ENCODE results near the gene CACNA1G. TPM values are rescaled to one million over a fixed set of nuclear protein-coding genes. Genes with fewer than 3 reads are reported as not detected.
A peak's percentile ranks its signal among the peaks of the same experiment; 100 is the strongest.

Gene CACNA1G
- total RNA-seq, 1 donor from 2014 or later: 0.27 TPM

GRCh38 chr17:50514388-50514787 is 46.1 kb upstream of the CACNA1G start:
- Histone ChIP-seq H3K9me3 (ENCODE audit: insufficient read depth, low read depth, low read length) (no peaks in the 10 kb centered on the region), H3K79me2 (ENCODE audit: insufficient read depth, low read length) (no peaks in the 10 kb centered on the region), H3K27ac (ENCODE audit: low read depth, low read length) (no peak overlapping the region), H3K27me3 (ENCODE audit: insufficient read depth, low read length) (no peaks in the 10 kb centered on the region), H3K4me2 (ENCODE audit: low read length) (no peak overlapping the region), H3K4me1 (ENCODE audit: insufficient read depth, low read length) (no peaks in the 10 kb centered on the region), H3K4me3 (ENCODE audit: insufficient read depth, low read depth, low read length) (no peak overlapping the region), H2AFZ (ENCODE audit: low read depth, low read length) (no peak overlapping the region), H4K20me1 (ENCODE audit: insufficient read depth, low read length) (no peaks in the 10 kb centered on the region), H3K36me3 (ENCODE audit: insufficient read depth, low read length) (no peaks in the 10 kb centered on the region), H3K9ac (ENCODE audit: low read length) (no peak overlapping the region)
- Mint-ChIP-seq H3K4me3 (ENCODE audit: unreplicated experiment) (no peak overlapping the region), H3K4me1 (ENCODE audit: low read depth, unreplicated experiment) (peaks cover 19% of the 10 kb centered on the region), H3K36me3 (ENCODE audit: low read depth, unreplicated experiment) (no peaks in the 10 kb centered on the region), H3K27ac (ENCODE audit: unreplicated experiment) (no peak overlapping the region), H3K27me3 (ENCODE audit: low read depth, unreplicated experiment) (peaks cover 6% of the 10 kb centered on the region), H3K9me3 (ENCODE audit: unreplicated experiment) (no peaks in the 10 kb centered on the region)
- no peak for DNase-seq (ENCODE audit: low read depth)
- no peak for TF ChIP-seq EZH2 (IDR thresholded peaks at IDR 0.05; ENCODE audit: insufficient read depth, low read length)
- no peak for TF ChIP-seq CTCF (IDR thresholded peaks at IDR 0.05; ENCODE audit: insufficient read depth, low read depth, low read length)
- no peak for FAIRE-seq

GRCh38 chr17:50514936-50515702 is 45.4 kb upstream of the CACNA1G start:
- DNase-seq (ENCODE audit: low read depth) (peak; percentile 12), FAIRE-seq (no peak)
- no peaks in the 10 kb centered on the region for H3K9me3 Mint-ChIP-seq (ENCODE audit: unreplicated experiment)
- Histone ChIP-seq H3K36me3 (ENCODE audit: insufficient read depth, low read length) (no peaks in the 10 kb centered on the region), H4K20me1 (ENCODE audit: insufficient read depth, low read length) (no peaks in the 10 kb centered on the region), H3K4me1 (ENCODE audit: insufficient read depth, low read length) (no peaks in the 10 kb centered on the region), H3K27ac (ENCODE audit: low read depth, low read length) (no peak overlapping the region), H3K27me3 (ENCODE audit: insufficient read depth, low read length) (no peaks in the 10 kb centered on the region), H3K9ac (ENCODE audit: low read length) (no peak overlapping the region), H3K9me3 (ENCODE audit: insufficient read depth, low read depth, low read length) (no peaks in the 10 kb centered on the region), H3K4me3 (ENCODE audit: insufficient read depth, low read depth, low read length) (no peak overlapping the region), H3K4me2 (ENCODE audit: low read length) (no peak overlapping the region), H2AFZ (ENCODE audit: low read depth, low read length) (peak overlapping the region; percentile 24), H3K79me2 (ENCODE audit: insufficient read depth, low read length) (no peaks in the 10 kb centered on the region)
- H3K27me3 Mint-ChIP-seq (ENCODE audit: low read depth, unreplicated experiment): peaks cover 6% of the 10 kb centered on the region
- H3K4me1 Mint-ChIP-seq (ENCODE audit: low read depth, unreplicated experiment): peaks cover 19% of the 10 kb centered on the region
- H3K36me3 Mint-ChIP-seq (ENCODE audit: low read depth, unreplicated experiment): no peaks in the 10 kb centered on the region
- H3K27ac Mint-ChIP-seq (ENCODE audit: unreplicated experiment): peak overlapping the region; percentile 36
- no peak overlapping the region for H3K4me3 Mint-ChIP-seq (ENCODE audit: unreplicated experiment)
- TF ChIP-seq CTCF (IDR thresholded peaks at IDR 0.05; ENCODE audit: insufficient read depth, low read depth, low read length): no peak
- TF ChIP-seq EZH2 (IDR thresholded peaks at IDR 0.05; ENCODE audit: insufficient read depth, low read length): no peak

GRCh38 chr17:50517011-50517410 is 43.5 kb upstream of the CACNA1G start:
- FAIRE-seq (no peak), DNase-seq (ENCODE audit: low read depth) (no peak)
- Histone ChIP-seq H2AFZ (ENCODE audit: low read depth, low read length) (no peak overlapping the region), H4K20me1 (ENCODE audit: insufficient read depth, low read length) (no peaks in the 10 kb centered on the region), H3K27me3 (ENCODE audit: insufficient read depth, low read length) (no peaks in the 10 kb centered on the region), H3K9me3 (ENCODE audit: insufficient read depth, low read depth, low read length) (no peaks in the 10 kb centered on the region), H3K4me1 (ENCODE audit: insufficient read depth, low read length) (no peaks in the 10 kb centered on the region), H3K79me2 (ENCODE audit: insufficient read depth, low read length) (no peaks in the 10 kb centered on the region), H3K4me3 (ENCODE audit: insufficient read depth, low read depth, low read length) (no peak overlapping the region), H3K9ac (ENCODE audit: low read length) (no peak overlapping the region), H3K4me2 (ENCODE audit: low read length) (no peak overlapping the region), H3K36me3 (ENCODE audit: insufficient read depth, low read length) (no peaks in the 10 kb centered on the region), H3K27ac (ENCODE audit: low read depth, low read length) (no peak overlapping the region)
- no peak overlapping the region for H3K4me3 Mint-ChIP-seq (ENCODE audit: unreplicated experiment)
- peaks cover 12% of the 10 kb centered on the region for H3K27me3 Mint-ChIP-seq (ENCODE audit: low read depth, unreplicated experiment)
- peaks cover 12% of the 10 kb centered on the region for H3K4me1 Mint-ChIP-seq (ENCODE audit: low read depth, unreplicated experiment)
- H3K27ac Mint-ChIP-seq (ENCODE audit: unreplicated experiment): no peak overlapping the region
- H3K9me3 Mint-ChIP-seq (ENCODE audit: unreplicated experiment): no peaks in the 10 kb centered on the region
- TF ChIP-seq EZH2 (IDR thresholded peaks at IDR 0.05; ENCODE audit: insufficient read depth, low read length) (no peak), CTCF (IDR thresholded peaks at IDR 0.05; ENCODE audit: insufficient read depth, low read depth, low read length) (no peak)
- no peaks in the 10 kb centered on the region for H3K36me3 Mint-ChIP-seq (ENCODE audit: low read depth, unreplicated experiment)
